H54 (cell line): ENCODE results near the gene C17orf107.

Experiments
- DNase-seq: peaks from one replicate; pipeline ENCODE4 v3.0.0; 2011; ENCODE audit warnings: low spot score, mixed read lengths; ENCODE audit not compliant: insufficient read length
- FAIRE-seq: peaks from 3 replicates; lab custom pipeline; 2011; peaks lifted over from hg19 to GRCh38; lab: Jason Lieb, UNC
- POLR2A ChIP-seq: IDR thresholded peaks from 2 replicates; pipeline ENCODE4 v1.6.1; 2011; ENCODE audit warnings: low read depth, mild to moderate bottlenecking, low read length

The C17orf107 gene

DNA sequence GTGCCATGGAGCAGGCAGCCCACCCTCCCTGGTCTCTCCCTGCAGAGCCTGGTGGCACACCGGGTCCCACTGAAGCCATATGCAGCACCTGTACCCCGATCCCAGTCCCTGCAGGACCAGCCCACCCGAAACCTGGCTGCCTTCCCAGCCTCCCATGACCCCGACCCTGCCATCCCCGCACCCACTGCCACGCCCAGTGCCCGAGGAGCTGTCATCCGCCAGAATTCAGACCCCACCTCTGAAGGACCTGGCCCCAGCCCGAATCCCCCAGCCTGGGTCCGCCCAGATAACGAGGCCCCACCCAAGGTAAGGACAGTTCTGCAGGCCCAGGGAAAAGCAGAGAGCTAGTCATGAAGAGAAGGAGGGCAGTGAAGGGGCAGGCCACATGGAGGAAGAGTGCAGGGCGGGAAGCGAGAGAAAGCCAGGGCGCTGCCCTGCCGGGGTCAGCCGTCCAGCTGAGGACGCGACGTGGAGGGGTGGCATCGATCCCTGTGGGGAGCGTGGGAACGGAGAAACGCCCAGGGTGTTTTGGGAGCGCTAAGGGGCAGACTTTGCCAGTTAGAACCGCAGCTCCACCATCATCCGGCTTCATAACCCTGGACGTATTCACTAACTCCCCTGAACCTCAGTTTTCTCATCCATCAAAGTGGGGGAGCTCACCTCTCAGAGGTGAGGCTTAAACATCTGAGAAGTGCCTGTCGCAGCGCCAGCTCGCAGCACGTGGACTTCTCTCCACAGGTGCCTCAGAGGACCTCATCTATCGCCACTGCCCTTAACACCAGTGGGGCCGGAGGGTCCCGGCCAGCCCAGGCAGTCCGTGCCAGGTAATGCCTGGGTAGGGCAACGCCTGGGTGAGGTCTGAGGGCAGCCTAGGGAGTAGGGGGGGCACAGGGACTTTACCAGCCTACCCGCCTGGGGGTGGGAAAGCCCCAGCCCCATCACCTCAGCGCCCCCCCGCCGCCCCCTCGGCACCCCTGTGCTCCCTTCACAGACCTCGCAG, 7.6 kb upstream of the C17orf107 start:
- TF ChIP-seq POLR2A: no peak
- FAIRE-seq: no peak
- no peak for DNase-seq

GRCh38 chr17:4892499-4893221, 6.7 kb upstream of the C17orf107 start:
- TF ChIP-seq POLR2A: no peak
- DNase-seq (no peak), FAIRE-seq (no peak)

GRCh38 chr17:4893272-4893671, 6.1 kb upstream of the C17orf107 start:
- no peak for TF ChIP-seq POLR2A
- DNase-seq: no peak
- no peak for FAIRE-seq

- FAIRE-seq (no peak), DNase-seq (no peak)
- TF ChIP-seq POLR2A: no peak
These were observed 5.4 kb upstream of the C17orf107 start for GRCh38 chr17:4893721-4894560.

- DNase-seq (no peak), FAIRE-seq (no peak)
- TF ChIP-seq POLR2A: no peak
These were observed 4.2 kb upstream of the C17orf107 start for GRCh38 chr17:4895121-4895520.

- no peak for TF ChIP-seq POLR2A
- DNase-seq (no peak), FAIRE-seq (no peak)
These were observed 3.5 kb upstream of the C17orf107 start for GRCh38 chr17:4895657-4896331.

DNA sequence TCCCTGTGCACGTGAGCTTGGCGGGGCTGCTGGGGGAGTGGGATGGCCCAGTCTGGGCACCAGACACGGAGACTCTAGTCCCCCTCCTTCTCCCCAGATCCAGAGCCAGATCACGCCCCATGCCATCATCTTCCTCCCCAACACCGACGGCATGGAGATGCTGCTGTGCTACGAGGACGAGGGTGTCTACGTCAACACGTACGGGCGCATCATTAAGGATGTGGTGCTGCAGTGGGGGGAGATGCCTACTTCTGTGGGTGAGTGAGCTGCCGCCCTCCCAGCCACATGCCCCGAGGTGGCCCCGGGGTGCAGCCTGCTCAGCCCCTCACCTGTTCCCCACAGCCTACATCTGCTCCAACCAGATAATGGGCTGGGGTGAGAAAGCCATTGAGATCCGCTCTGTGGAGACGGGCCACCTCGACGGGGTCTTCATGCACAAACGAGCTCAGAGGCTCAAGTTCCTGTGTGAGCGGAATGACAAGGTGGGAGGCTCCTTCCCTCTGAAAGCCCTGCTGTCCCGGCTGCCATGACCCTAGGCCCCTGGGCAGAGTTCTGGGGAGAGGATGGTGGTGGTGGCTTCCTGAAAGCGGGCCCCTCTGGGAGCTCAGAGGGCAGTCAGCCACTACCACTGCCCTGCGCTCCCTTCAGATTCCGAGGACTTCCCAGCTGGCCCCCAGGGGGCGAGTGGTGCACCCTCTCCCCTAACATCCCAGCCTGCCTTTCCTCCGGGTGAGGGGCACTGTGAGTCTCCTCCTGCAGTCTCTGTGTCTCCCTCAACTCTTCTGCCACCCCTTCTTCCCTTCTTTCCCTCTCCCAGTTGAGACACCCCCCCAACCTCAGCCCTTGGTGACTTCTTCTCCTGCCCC, 2.8 kb upstream of the C17orf107 start:
- DNase-seq: no peak
- no peak for FAIRE-seq
- no peak for TF ChIP-seq POLR2A

- no peak for TF ChIP-seq POLR2A
- FAIRE-seq: no peak
- DNase-seq: no peak
These were observed 2.1 kb upstream of the C17orf107 start for GRCh38 chr17:4897198-4897687.

DNA sequence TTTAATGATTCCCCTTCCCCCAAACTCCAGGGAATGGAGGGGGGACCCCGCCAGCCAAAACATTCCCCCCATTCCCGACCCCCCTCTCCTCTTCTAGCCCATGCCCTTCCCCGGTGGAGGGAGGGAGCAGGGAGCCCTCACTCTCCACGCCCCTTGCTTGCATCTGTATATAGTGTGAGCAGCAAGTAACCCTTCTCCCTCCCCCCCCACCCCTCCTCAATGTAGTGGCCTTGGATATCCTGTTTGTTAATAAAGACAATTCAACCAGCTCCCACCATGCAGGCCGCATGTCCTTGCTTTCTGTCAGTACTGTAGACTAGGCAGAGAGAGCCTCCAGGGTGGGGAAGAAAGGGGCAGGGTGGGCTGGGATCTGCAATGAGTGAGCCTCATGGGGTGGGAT, 1.6 kb upstream of the C17orf107 start:
- no peak for DNase-seq
- FAIRE-seq: no peak
- TF ChIP-seq POLR2A: no peak

GRCh38 chr17:4898351-4898750, 985 bp upstream of the C17orf107 start:
- TF ChIP-seq POLR2A: no peak
- DNase-seq (no peak), FAIRE-seq (no peak)

DNA sequence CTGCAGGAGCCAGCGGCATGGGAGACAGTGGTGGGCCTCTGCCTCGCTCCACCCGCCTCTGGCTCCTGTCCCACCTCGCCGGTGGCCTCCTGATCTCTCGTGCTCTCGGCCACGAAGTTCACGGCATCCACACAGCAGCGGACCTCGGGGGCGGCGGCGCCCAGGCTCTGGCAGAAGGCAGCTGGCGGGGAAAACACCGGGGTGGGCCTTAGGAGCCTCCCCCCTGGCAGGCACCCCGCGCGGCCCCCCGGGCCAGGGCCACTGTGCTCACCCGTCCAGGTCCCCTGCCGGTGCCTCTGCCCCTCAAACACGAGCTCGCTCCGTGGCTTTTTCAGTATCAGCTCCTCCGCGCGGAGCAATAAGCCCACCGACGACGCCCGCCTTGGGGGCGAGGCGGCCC, 409 bp upstream of the C17orf107 start:
- DNase-seq (no peak), FAIRE-seq (no peak)
- TF ChIP-seq POLR2A: no peak
